GM12878 (cell line): Measurements from ENCODE around the gene STK38. TPM values are rescaled to one million over a fixed set of nuclear protein-coding genes. Genes with fewer than 3 reads are reported as not detected.
"Not testable (repeated sequence)": the region's sequence is repeated elsewhere in the genome, so short reads cannot be mapped to it uniquely, and the experiment has no call there.

ENCODE experiments used
- ATAC-seq: fragments of 200-7000 bp; cut with Tn5 transposase; 3 replicates; pipeline ENCODE4 v1.9.1; 2020; ENCODE audit warnings: mild to moderate bottlenecking, moderate library complexity
- BruUV-seq: library from RNA; stranded (reverse); fragments of 400-500 nt; replicated peaks from 2 replicates; lab custom pipeline; 2021; lab: Mats Ljungman, UMichigan
- CTCF ChIA-PET: fragments of 300-600 bp; sonication (Branson Sonifier 250); formaldehyde crosslinking; extraction: SDS; loops from one replicate; lab custom pipeline; 2021; ENCODE audit warnings: inconsistent platforms; lab: Yijun Ruan, JAX
- POLR2A ChIA-PET: fragments of 350-600 bp; formaldehyde crosslinking; extraction: SDS; loops from one replicate; lab custom pipeline; 2021; ENCODE audit warnings: inconsistent platforms; lab: Charles Lee
- RAD21 ChIA-PET: fragments of 300-600 bp; sonication (Branson Sonifier 250); formaldehyde crosslinking; loops from one replicate; lab custom pipeline; 2023; ENCODE audit warnings: antibody characterized with exemption; ENCODE audit not compliant: unreplicated experiment; lab: Charles Lee
- SMC1A ChIA-PET: fragments of 300-600 bp; sonication (Branson Sonifier 250); formaldehyde crosslinking; loops from one replicate; lab custom pipeline; 2023; ENCODE audit not compliant: unreplicated experiment, uncharacterized antibody; lab: Charles Lee
- DNase-seq: peaks from one replicate; pipeline ENCODE4 v3.0.0-alpha.2; 2011; ENCODE audit warnings: low read depth, low spot score
- FAIRE-seq: peaks from 3 replicates; lab custom pipeline; 2011; peaks lifted over from hg19 to GRCh38; lab: Jason Lieb, UNC
- H2AFZ ChIP-seq: 2 replicates; pipeline ENCODE4 v1.6.0; 2011; ENCODE audit warnings: low read depth, low read length, control low read depth; ENCODE audit not compliant: control insufficient read depth
- H3K27ac ChIP-seq: 2 replicates; pipeline ENCODE4 v1.5.1; 2011; ENCODE audit warnings: control low read depth; ENCODE audit not compliant: control insufficient read depth, insufficient read depth
- H3K27me3 ChIP-seq, 2 experiments: replicated peaks in 1 of 2; 2 replicates each; pipeline versions ENCODE4 v1.6.0 to v1.6.1; 2011; ENCODE audit warnings: low read length in 1 of 2; ENCODE audit not compliant: control insufficient read depth in 2 of 2, insufficient read depth in 2 of 2
- H3K36me3 ChIP-seq, 2 experiments: 2 replicates each; pipeline ENCODE4 v1.5.1; 2011; ENCODE audit warnings: low read length in 1 of 2; ENCODE audit not compliant: control insufficient read depth in 2 of 2, insufficient read depth in 2 of 2
- H3K4me1 ChIP-seq: 2 replicates; pipeline ENCODE4 v1.6.1; 2011; ENCODE audit warnings: mild to moderate bottlenecking, low read length, moderate library complexity, mixed read lengths; ENCODE audit not compliant: control insufficient read depth, insufficient read depth
- H3K4me2 ChIP-seq: 2 replicates; pipeline ENCODE4 v1.6.0; 2011; ENCODE audit warnings: control low read depth; ENCODE audit not compliant: control insufficient read depth, insufficient read depth
- H3K4me3 ChIP-seq: fragments of 200-600 bp; sonication (generic); 2 replicates; pipeline ENCODE4 v1.5.1; 2016
- H3K79me2 ChIP-seq: 2 replicates; pipeline ENCODE4 v1.6.0; 2011; ENCODE audit warnings: low read length; ENCODE audit not compliant: control insufficient read depth, insufficient read depth
- H3K9ac ChIP-seq: 2 replicates; pipeline ENCODE4 v1.8.0; 2011; ENCODE audit warnings: low read length, control low read depth, mixed read lengths; ENCODE audit not compliant: control insufficient read depth, insufficient read depth
- H3K9me3 ChIP-seq: replicated peaks from 3 replicates; pipeline ENCODE4 v1.5.1; 2011; ENCODE audit warnings: mild to moderate bottlenecking, low read length; ENCODE audit not compliant: control insufficient read depth, insufficient read depth
- H4K20me1 ChIP-seq: 2 replicates; pipeline ENCODE4 v1.6.0; 2011; ENCODE audit not compliant: control insufficient read depth, insufficient read depth
- CHD2 ChIP-seq: IDR thresholded peaks from 2 replicates; pipeline ENCODE4 v1.6.1; 2011; ENCODE audit warnings: low read depth, low read length, improper control_type of control experiment, borderline replicate concordance
- WGBS: methylation state at CpG from one replicate; pipeline ENCODE4 v1.1.6; 2016; ENCODE audit warnings: low lambda C conversion rate; ENCODE audit not compliant: insufficient replicate concordance, insufficient coverage; ENCODE audit errors: missing lambda C conversion rate; 5-methylcytosine and 5-hydroxymethylcytosine counted together
- in situ Hi-C: fragments of 300-500 bp; cut with MboI; formaldehyde crosslinking; loops from 9 replicates; pipeline ENCODE4 v1.14.3; 2018; ENCODE audit warnings: mixed read lengths
- intact Hi-C: fragments of 100-400 bp; cut with micrococcal nuclease; formaldehyde crosslinking; loops from one replicate; pipeline ENCODE4 v1.14.2; 2022; ENCODE audit not compliant: unreplicated experiment
- polyA plus RNA-seq, 11 experiments: library from polyadenylated mRNA; depleted of rRNA in 4 of 11; unstranded in 6 of 11; stranded (reverse) in 5 of 11; fragments of >200 nt; fragmentation: Nextera tagmentation in 4 of 11; fragmentation: Illumina TruSeq in 1 of 11; extraction: Ambion mirVana in 4 of 11; extraction: Trizol in 1 of 11; gene quantifications; 1 replicate in 1 of 11; 2 replicates in 10 of 11; pipeline versions ENCODE4 v1.2.1 to v1.2.3, GENCODE V29; 2011 to 2016; ENCODE audit warnings: inconsistent platforms in 2 of 11, missing spikeins in 2 of 11, low read depth in 1 of 11
- total RNA-seq, 4 experiments: library from RNA; depleted of rRNA in 3 of 4; stranded (reverse); fragments of >200 nt in 3 of 4; fragmentation: Illumina TruSeq in 1 of 4; extraction: Trizol in 1 of 4; gene quantifications; 2 replicates each; pipeline versions ENCODE4 v1.2.1 to v1.2.3, GENCODE V29; 2013 to 2021

Gene STK38
- total and polyA plus RNA-seq, 10 of the 15 experiments (the other 5 are each of a cell fraction or from before 2014, with no cell fraction given): 4.1 to 18.7 (median 13.6) TPM

DNA sequence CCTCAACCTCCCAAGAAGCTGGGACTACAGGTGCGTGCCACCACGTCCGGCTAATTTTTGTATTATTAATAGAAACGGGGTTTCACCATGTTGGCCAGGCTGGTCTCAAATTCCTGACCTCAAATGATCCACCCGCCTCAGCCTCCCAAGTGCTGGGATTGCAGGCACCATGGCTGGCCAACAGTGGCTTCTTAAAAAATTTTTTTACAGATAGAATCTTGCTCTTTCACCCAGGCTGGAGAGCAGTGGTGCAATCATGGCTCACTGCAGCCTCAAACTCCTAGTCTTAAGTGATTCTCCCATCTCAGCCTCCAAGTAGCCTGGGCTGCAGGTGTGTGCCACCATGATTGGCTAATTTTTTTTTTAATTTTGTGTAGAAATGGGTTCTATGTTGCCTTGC, 64.0 kb downstream of the STK38 start:
- FAIRE-seq, H3K9me3 ChIP-seq, SMC1A ChIA-PET, intact Hi-C loops, in situ Hi-C loops, DNase-seq, CTCF ChIA-PET, ATAC-seq, H3K9ac ChIP-seq, H3K27me3 ChIP-seq, H3K4me1 ChIP-seq, H3K4me3 ChIP-seq, H3K27ac ChIP-seq, H3K79me2 ChIP-seq, H2AFZ ChIP-seq, H3K4me2 ChIP-seq, POLR2A ChIA-PET, H4K20me1 ChIP-seq, BruUV-seq: not testable (repeated sequence)
- RAD21 ChIA-PET: interaction anchor here (0.8 kb wide), 1 partner anchor 103 kb away, joined by 3 read pairs; no protein-coding TSS in a partner anchor
- 99% methylated on average over 5 of the region's 5 CpGs for WGBS
- peaks cover 6 to 29% of the 10 kb centered on the region in 2 experiments for H3K36me3 ChIP-seq

DNA sequence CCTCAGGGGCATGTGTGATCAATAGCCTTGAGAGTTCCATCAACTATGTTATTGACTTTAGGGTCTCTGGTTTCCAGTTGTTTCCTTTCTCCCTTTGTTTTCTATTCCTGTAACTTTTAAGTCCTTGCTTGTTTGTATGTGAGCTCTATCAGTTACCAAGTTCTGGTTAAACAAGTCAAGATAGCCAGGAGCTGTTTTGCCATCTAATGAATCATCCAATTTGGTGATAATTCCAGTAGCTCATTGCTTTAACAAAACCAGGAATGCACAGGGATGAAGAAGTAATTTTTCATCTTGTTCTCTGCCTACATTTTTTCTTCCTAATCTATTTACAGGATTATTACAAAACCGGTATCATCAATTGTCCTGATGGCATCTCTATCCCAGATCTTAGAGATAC, 68.0 kb downstream of the STK38 start:
- Histone ChIP-seq H3K9me3 (no peaks in the 10 kb centered on the region), H3K4me1 (no peaks in the 10 kb centered on the region), H3K4me3 (no peak overlapping the region), H3K4me2 (no peak overlapping the region), H3K27me3 (no peaks in the 10 kb centered on the region), H4K20me1 (no peaks in the 10 kb centered on the region), H3K79me2 (no peaks in the 10 kb centered on the region), H2AFZ (no peak overlapping the region), H3K27ac (no peak overlapping the region), H3K36me3 (peaks cover 3 to 26% of the 10 kb centered on the region in 2 experiments), H3K9ac (no peak overlapping the region)
- in situ Hi-C loops (no loop called here), intact Hi-C loops (no loop called here)
- POLR2A ChIA-PET: interaction anchor here (0.7 kb wide), 1 partner anchor 787 kb away, joined by 3 read pairs; no protein-coding TSS in a partner anchor
- no peak for ATAC-seq
- 100% methylated on average over 1 of the region's 1 CpG for WGBS
- no peak for DNase-seq
- CTCF ChIA-PET: interaction anchor here (1.0 to 1.3 kb wide), 3 partner anchors 9 to 100 kb away, joined by 3 to 4 read pairs (median 3); no protein-coding TSS in a partner anchor
- SMC1A ChIA-PET: interaction anchor here (0.6 to 1.6 kb wide), 4 partner anchors 9 to 120 kb away, joined by 3 to 4 read pairs (median 3); no protein-coding TSS in a partner anchor
- no peak for TF ChIP-seq CHD2
- FAIRE-seq: no peak
- BruUV-seq: no TSS peak
- RAD21 ChIA-PET: no interaction called here
